ENCODE measurements around the gene PLEKHH2.

DNA sequence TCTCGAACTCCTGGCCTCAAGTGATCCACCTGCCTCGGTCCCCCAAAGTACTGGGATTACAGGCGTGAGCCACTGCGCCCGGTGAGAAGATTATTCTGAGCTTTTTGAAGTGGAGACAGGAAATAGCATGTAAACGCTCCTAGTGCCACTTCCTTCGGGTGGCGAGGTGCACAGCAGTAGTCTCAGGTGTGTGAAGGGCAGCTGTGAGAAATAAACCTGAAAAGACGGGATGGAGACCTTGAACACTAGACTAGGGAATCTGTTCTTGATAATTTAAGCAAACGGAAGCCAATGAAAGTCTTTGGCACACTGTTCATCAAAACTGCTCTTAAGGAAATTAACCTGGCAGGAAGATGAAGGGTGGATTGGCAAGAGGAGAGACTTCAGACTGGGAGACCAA is 439 bp upstream of the PLEKHH2 start:
- no peak for TF ChIP-seq POLR2A (IDR thresholded peaks at IDR 0.05)
- TF ChIP-seq, protein P1, sequence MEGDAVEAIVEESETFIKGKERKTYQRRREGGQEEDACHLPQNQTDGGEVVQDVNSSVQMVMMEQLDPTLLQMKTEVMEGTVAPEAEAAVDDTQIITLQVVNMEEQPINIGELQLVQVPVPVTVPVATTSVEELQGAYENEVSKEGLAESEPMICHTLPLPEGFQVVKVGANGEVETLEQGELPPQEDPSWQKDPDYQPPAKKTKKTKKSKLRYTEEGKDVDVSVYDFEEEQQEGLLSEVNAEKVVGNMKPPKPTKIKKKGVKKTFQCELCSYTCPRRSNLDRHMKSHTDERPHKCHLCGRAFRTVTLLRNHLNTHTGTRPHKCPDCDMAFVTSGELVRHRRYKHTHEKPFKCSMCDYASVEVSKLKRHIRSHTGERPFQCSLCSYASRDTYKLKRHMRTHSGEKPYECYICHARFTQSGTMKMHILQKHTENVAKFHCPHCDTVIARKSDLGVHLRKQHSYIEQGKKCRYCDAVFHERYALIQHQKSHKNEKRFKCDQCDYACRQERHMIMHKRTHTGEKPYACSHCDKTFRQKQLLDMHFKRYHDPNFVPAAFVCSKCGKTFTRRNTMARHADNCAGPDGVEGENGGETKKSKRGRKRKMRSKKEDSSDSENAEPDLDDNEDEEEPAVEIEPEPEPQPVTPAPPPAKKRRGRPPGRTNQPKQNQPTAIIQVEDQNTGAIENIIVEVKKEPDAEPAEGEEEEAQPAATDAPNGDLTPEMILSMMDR (IDR thresholded peaks at IDR 0.05), result no peak

All from adrenal gland (tissue), 5 donors.